ENCODE measurements around the gene ZCCHC9. TPM values are rescaled to one million over a fixed set of nuclear protein-coding genes. Genes with fewer than 3 reads are reported as not detected.

The ZCCHC9 gene
- total and polyA plus RNA-seq, 2 of the 4 experiments (the other 2 are of a cell fraction) = 20.4 to 24.6 TPM

GRCh38 chr5:81305785-81306184 lies 4.4 kb downstream of the ZCCHC9 start:
- no peak overlapping the region for H2BK20ac ChIP-seq (ENCODE audit: low read depth, low read length)
- H2AK9ac ChIP-seq (replicated peaks; ENCODE audit: low read depth, low read length, poor library complexity) = no peak overlapping the region
- no peak overlapping the region for H3K27ac ChIP-seq (ENCODE audit: insufficient read depth, low read length)
- H4K5ac ChIP-seq (ENCODE audit: low read depth, low read length) = no peak overlapping the region
- in situ Hi-C loops (cut with MboI; ENCODE audit: low sequenced_read_pairs) = no loop called here
- peaks cover 3% of the 10 kb centered on the region; the same call in 1 of the 2 replicates for H3K9me1 ChIP-seq (ENCODE audit: insufficient read depth, low read length)
- H3K9me3 ChIP-seq (ENCODE audit: control insufficient read depth, insufficient read depth, low read length) = no peaks in the 10 kb centered on the region
- no peak overlapping the region for H2BK5ac ChIP-seq (ENCODE audit: low read depth, low read length, poor library complexity, severe bottlenecking)
- no peak overlapping the region for H3K4me3 ChIP-seq (ENCODE audit: insufficient read depth, low read depth, low read length)
- no peak overlapping the region for H2BK15ac ChIP-seq (ENCODE audit: low read depth, low read length)
- CTCF ChIA-PET = no interaction called here
- H3K27me3 ChIP-seq (ENCODE audit: control insufficient read depth, insufficient read depth, low read length) = no peaks in the 10 kb centered on the region
- no peak overlapping the region for H4K91ac ChIP-seq (ENCODE audit: insufficient read depth, low read depth, low read length)
- no peak for DNase-seq
- no peaks in the 10 kb centered on the region for H4K20me1 ChIP-seq (ENCODE audit: insufficient read depth, low read length)
- H3K4me1 ChIP-seq (ENCODE audit: control insufficient read depth, insufficient read depth, low read length) = peaks cover 2% of the 10 kb centered on the region; the same call in 1 of the 2 replicates
- H3K18ac ChIP-seq (ENCODE audit: low read depth, low read length) = no peak overlapping the region
- no peak overlapping the region for H4K8ac ChIP-seq (ENCODE audit: low read depth in 2 of 2, low read length in 2 of 2)
- TF ChIP-seq CTCF (conservative IDR thresholded peaks at IDR 0.05; ENCODE audit: low read depth, low read length) (no peak), POLR2A (IDR thresholded peaks at IDR 0.05; ENCODE audit: low read depth, low read length) (no peak), FOS (IDR thresholded peaks at IDR 0.05; ENCODE audit: low read depth, low read length) (no peak), BHLHE40 (IDR thresholded peaks at IDR 0.05; ENCODE audit: low read depth, low read length) (no peak), USF2 (IDR thresholded peaks at IDR 0.05; ENCODE audit: low read depth, low read length) (no peak), ELK1 (IDR thresholded peaks at IDR 0.05; ENCODE audit: borderline replicate concordance, low read depth, low read length) (no peak), CHD1 (IDR thresholded peaks at IDR 0.05; ENCODE audit: low read depth, low read length) (no peak), RAD21 (IDR thresholded peaks at IDR 0.05; ENCODE audit: low read length) (no peak), SMC3 (IDR thresholded peaks at IDR 0.05; ENCODE audit: low read depth, low read length) (no peak)
- H3K79me1 ChIP-seq (ENCODE audit: low read depth in 1 of 2, low read length in 2 of 2) = peaks cover 18 to 46% of the 10 kb centered on the region in 2 experiments
- intact Hi-C loops (cut with micrococcal nuclease) = loop anchor here (10.0 kb wide), 1 partner anchor 449 kb away; the partner anchor contains the start of gene SSBP2
- H3K4me2 ChIP-seq (ENCODE audit: low read depth, low read length) = no peak overlapping the region
- no peak overlapping the region for H3K9ac ChIP-seq (ENCODE audit: low read depth, low read length)
- BruUV-seq (replicated peaks) = no TSS peak
- H3K4ac ChIP-seq (ENCODE audit: low read depth, low read length) = no peak overlapping the region
- H3K36me3 ChIP-seq (ENCODE audit: control insufficient read depth, insufficient read depth, low read length) = peaks cover 7% of the 10 kb centered on the region
- H2BK120ac ChIP-seq (ENCODE audit: low read depth, low read length) = no peak overlapping the region
- H2AFZ ChIP-seq (replicated peaks; ENCODE audit: low read length, poor library complexity) = no peak overlapping the region
- no peak overlapping the region for H3K23ac ChIP-seq (ENCODE audit: low read depth, low read length)
- POLR2A ChIA-PET (ENCODE audit: unreplicated experiment) = no interaction called here
- no peak overlapping the region for H3K56ac ChIP-seq (ENCODE audit: extremely low read depth, insufficient read depth, low read length)
- no peak for ATAC-seq (ENCODE audit: low read depth)
- H2AK5ac ChIP-seq (ENCODE audit: low read depth, low read length) = no peak overlapping the region
- dilution Hi-C loops (cut with HindIII; ENCODE audit: low sequenced_read_pairs, unreplicated experiment) = no loop called here
- no peak overlapping the region for H3K14ac ChIP-seq (replicated peaks; ENCODE audit: low read depth, low read length)

Measured in IMR-90 (cell line).